Ureter (tissue), 1 donor: ENCODE measurements around the gene OR52I2. TPM values are rescaled to one million over a fixed set of nuclear protein-coding genes. Genes with fewer than 3 reads are reported as not detected.

Source experiments
- DNase-seq: peaks from one replicate; pipeline ENCODE4 v3.0.0-alpha.2; 2020; ENCODE audit warnings: low spot score
- total RNA-seq: library from RNA; stranded (reverse); gene quantifications from one replicate; pipeline ENCODE4 v1.2.4, GENCODE V29; 2023
- donor health status: DM: yes; HTN: yes; CAD: no.

OR52I2 gene
- total RNA-seq, 1 donor from 2014 or later: not detected

DNA sequence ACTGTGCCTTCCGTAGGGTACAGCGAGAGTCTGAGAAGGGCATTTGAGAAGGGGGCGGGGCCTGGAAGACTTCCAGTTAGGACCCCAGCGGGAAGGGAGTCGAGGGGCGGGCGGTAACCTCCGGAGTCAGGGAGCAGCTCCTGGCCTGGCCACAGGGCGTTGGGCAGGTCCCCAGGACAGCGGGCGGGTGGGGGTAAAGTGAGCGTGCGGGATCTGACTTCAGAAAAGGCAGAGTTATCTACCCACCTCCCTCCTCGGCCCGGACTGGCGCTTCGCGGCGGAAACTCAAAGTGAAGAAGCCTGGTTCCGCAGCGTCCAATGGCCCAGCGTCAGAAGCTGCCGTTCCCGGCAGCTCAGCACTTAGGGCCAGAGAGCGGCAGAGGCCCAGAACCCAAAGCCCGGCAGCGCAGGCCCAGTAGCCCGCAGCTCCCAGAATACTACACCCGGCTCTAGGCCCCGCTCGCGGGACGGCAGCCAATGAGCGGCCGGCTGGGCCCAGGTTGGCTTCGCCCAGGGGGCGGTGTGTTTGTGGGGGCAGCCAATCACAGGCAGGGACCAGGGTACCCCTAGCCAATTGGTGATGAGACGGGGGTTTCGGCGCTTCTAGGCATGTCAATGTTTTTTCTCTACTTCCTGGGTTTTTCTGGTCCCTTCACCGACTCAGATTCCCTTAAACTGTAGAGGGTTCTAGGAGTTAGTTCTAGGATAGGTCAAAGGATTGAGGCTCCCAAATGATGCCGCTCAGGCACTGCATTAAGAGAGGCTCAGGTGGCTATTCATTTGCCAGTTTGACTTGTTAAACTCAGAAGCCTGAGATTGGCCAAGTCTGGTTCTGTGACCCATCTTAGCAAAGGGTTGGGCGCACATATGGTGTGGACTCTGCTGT is 26.5 kb downstream of the OR52I2 start, which contains the start of gene TRIM68:
Gene TRIM68, minus strand, starts transcription at position 451 of the 886 bp plus-strand sequence. CDS start 2,727 bp downstream, outside the sequence.
- peak; percentile 97 for DNase-seq

DNA sequence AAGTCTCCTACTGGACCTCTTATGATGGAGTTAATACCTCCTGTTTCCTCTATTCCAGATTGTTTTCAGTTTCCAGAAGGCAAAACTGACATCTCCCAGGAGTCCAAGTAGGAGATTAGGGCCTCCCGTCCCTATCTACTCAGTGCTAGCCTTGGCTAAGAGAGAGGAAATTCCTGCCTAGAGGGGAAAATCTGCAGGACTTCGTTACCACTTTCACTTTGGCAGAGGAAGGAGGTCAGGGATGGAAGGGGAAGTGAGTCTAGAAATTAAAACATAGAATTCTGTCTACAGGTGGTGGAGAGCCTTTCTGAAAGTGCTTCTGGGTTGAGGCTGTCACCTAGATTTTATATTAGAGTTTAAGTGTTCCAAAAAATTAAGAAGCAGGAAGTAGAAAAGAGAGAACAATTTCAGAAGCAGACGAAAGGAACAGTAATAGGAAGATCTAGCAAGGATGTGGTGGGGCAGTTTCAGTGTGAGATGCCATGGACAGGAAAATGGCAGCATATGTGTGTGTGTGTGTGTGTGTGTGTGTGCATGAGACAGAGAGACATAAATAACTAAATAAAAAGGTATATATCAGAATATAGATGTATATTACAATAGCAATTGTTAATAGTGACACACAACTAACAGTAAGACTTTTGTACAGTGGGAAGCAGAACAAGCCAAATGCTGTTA is 28.9 kb downstream of the OR52I2 start:
- DNase-seq: no peak

DNA sequence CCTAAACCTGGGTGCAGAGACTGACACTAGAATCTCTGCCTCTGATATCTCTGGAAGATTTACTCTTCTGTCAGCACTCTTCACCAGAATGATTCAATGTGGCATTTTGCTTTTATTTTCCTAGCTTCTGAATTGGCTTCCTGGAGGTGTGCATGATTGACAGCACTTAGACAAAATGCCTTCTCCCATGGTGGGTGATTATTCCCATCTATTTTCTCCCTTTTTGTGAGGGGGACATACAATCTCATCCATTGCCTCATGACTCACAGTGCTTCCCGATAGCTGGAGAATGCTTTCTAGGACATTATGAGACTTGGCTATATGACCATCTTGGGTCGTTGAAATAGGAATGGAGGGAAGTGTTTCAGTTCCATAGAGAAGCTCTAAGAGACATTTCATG is 30.4 kb downstream of the OR52I2 start:
- DNase-seq: no peak

- no peak for DNase-seq
Measured at GRCh38 chr11:4615856-4616444, 34.4 kb downstream of the OR52I2 start.

DNA sequence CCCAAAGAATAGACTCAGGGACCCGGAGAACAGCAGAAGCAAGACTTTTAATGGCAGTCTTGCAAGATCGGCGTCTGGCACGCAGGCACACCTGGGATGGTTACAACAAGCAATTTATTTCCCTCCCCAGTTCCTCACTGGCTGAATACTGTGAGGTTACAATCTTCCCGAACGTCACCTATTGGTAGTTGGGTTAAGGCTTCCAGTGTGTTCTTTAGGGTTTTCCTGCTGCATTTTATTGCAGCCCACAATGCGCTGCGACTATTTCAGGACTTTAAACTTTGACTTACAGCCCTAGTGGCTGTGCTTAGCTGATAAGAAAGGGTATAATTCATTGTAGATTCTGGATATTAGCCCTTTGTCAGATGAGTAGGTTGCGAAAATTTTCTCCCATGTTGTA is 38.0 kb downstream of the OR52I2 start:
- no peak for DNase-seq

- DNase-seq: peak; percentile 74
Measured at GRCh38 chr11:4626207-4627099, 44.9 kb downstream of the OR52I2 start.

DNA sequence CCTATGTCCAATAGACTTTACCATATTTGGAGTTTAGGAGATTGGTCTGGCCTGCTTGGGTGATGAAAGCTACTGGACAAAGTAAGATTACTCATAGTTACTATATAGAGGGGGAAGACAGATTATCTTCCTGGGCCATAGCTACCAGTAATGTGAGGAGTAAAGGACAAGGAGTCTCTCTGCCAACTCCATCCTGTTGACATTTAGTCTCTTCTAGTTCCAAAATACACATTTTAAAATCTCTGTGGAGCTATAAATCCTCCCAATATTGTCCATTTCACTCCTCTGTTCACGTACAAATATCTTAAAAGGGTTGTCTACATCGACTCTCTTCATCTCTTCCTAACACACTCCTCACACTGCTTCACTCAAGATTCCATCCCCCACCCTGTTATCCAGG is 54.6 kb downstream of the OR52I2 start:
- DNase-seq: no peak

GRCh38 chr11:4636962-4637661 is 55.6 kb downstream of the OR52I2 start, which contains the start of gene OR51D1:
Gene OR51D1 (plus strand): TSS chr11:4637477. CDS start chr11:4639791, 2,314 bp downstream.
- DNase-seq: peak; percentile 80

DNA sequence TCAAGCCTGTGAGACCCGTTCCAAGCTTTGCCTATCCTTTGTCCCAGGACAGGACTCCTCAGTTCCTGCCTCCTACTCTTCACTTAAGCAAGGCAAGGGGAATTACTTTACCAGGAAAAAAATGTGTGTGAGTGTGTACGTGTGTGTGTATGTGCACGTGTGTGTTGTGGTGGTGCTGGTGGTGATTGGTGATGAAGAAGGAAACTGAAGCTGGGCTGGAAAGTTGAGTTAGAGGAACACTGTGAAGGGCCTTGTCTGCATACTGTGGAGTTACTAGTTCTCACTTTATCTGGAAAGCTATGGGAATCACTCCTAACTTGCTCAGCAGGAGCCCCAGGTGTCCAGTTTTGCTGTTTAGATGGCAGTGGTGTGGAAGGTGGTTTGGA is 56.1 kb downstream of the OR52I2 start:
- no peak for DNase-seq

DNA sequence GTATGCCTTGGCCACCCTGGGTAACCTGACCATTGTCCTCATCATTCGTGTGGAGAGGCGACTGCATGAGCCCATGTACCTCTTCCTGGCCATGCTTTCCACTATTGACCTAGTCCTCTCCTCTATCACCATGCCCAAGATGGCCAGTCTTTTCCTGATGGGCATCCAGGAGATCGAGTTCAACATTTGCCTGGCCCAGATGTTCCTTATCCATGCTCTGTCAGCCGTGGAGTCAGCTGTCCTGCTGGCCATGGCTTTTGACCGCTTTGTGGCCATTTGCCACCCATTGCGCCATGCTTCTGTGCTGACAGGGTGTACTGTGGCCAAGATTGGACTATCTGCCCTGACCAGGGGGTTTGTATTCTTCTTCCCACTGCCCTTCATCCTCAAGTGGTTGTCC is 58.4 kb downstream of the OR52I2 start:
- no peak for DNase-seq

GRCh38 chr11:4641501-4641900 is 60.0 kb downstream of the OR52I2 start:
- DNase-seq: no peak

DNA sequence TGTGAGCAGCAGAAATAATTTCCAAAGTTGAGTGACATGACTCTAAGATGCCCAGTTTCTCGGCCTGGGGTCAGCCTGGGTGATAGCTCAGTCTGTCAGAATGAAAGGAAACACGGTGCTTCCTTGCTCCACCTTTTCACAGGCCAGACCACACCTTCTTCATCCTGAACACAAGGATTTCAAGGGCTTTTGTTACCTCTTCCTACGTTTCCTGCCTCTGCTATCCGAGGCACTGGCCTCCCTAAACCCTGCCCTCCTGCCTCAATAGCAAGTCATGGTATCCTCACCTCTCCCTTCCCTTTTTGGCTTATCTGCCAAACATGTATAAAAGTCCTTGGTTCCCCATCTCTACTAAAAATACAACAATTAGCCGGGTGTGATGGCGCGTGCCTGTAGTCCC is 60.5 kb downstream of the OR52I2 start:
- no peak for DNase-seq

Other genes with a start within 250 kb of the OR52I2 start
- gene OR52B4, start 213.4 kb upstream of the OR52I2 start, total RNA-seq: not detected
- gene TRIM21, start 188.0 kb upstream of the OR52I2 start, total RNA-seq: 23.0 TPM
- not detected for gene OR52K2, start 132.4 kb upstream of the OR52I2 start, total RNA-seq
- gene OR52K1, start 99.1 kb upstream of the OR52I2 start, total RNA-seq: not detected
- not detected for gene OR52M1, start 36.6 kb upstream of the OR52I2 start, total RNA-seq
- not detected for gene OR52I1, start 12.3 kb downstream of the OR52I2 start, total RNA-seq
- 28.9 TPM for gene TRIM68, start 26.5 kb downstream of the OR52I2 start, total RNA-seq
- gene OR51D1, start 55.7 kb downstream of the OR52I2 start, total RNA-seq: not detected
- 0.86 TPM for gene OR51E1, start 62.2 kb downstream of the OR52I2 start, total RNA-seq
- 7.4 TPM for gene OR51E2, start 116.1 kb downstream of the OR52I2 start, total RNA-seq
- gene MMP26, start 123.0 kb downstream of the OR52I2 start, total RNA-seq: not detected
- gene OR51F1, start 188.2 kb downstream of the OR52I2 start, total RNA-seq: not detected
- not detected for gene OR52R1, start 222.6 kb downstream of the OR52I2 start, total RNA-seq
- not detected for gene OR51F2, start 239.6 kb downstream of the OR52I2 start, total RNA-seq